K562 (cell line): ENCODE data around the gene TET2.

Source experiments
- BRCA1 ChIP-seq, 2 experiments: fragments of 450-650 bp in 1 of 2; sonication (generic) in 1 of 2; formaldehyde crosslinking in 1 of 2; IDR thresholded peaks; 2 replicates each; pipeline versions ENCODE4 v1.5.0 to v1.6.1; 2017 to 2020; ENCODE audit warnings: mild to moderate bottlenecking in 1 of 2, missing genetic modification reagents in 1 of 2
- CEBPG ChIP-seq, 3 experiments: fragments of 200-800 bp in 1 of 3; sonication (Bioruptor generic) in 1 of 3; sonication (generic) in 1 of 3; formaldehyde crosslinking in 1 of 3; IDR thresholded peaks in 2 of 3; conservative IDR thresholded peaks in 1 of 3; 2 replicates each; pipeline versions ENCODE4 v1.6.1 to v1.8.0; 2016 to 2022; ENCODE audit warnings: missing compliant biosample characterization in 2 of 3, missing genetic modification characterization in 2 of 3, mild to moderate bottlenecking in 1 of 3, missing genetic modification reagents in 1 of 3
- CHD2 ChIP-seq: IDR thresholded peaks from 2 replicates; pipeline ENCODE4 v1.6.1; 2011; ENCODE audit warnings: low read depth, low read length
- EZH2 ChIP-seq: IDR thresholded peaks from 2 replicates; pipeline ENCODE4 v1.6.1; 2012; ENCODE audit warnings: low read depth, mild to moderate bottlenecking, inconsistent platforms, low read length, borderline replicate concordance
- RAD21 ChIP-seq, 2 experiments: fragments of 250-450 bp in 1 of 2; fragments of 450-650 bp in 1 of 2; sonication (Bioruptor Pico) in 1 of 2; formaldehyde crosslinking in 1 of 2; IDR thresholded peaks in 1 of 2; conservative IDR thresholded peaks in 1 of 2; 2 replicates each; pipeline versions ENCODE4 v1.4.0 to v1.8.0; 2020 to 2022; ENCODE audit warnings: mild to moderate bottlenecking in 2 of 2, moderate library complexity in 1 of 2
- TEAD4 ChIP-seq, 2 experiments: sonication (generic) in 1 of 2; formaldehyde crosslinking in 1 of 2; IDR thresholded peaks; 2 replicates each; pipeline versions ENCODE4 v1.6.1 to v1.8.0; 2012 to 2022; ENCODE audit warnings: borderline replicate concordance in 1 of 2, inconsistent platforms in 1 of 2, low read length in 1 of 2, mild to moderate bottlenecking in 1 of 2, missing genetic modification reagents in 1 of 2
- TF ChIP-seq, protein P1 (sequence below): fragments of 250-450 bp; sonication (Bioruptor Pico); IDR thresholded peaks from 2 replicates; pipeline ENCODE4 v1.5.0; 2021
- TF ChIP-seq, protein P2 (sequence below), 2 experiments: fragments of 450-650 bp; formaldehyde crosslinking in 1 of 2; IDR thresholded peaks; 2 replicates each; pipeline versions ENCODE4 v1.4.0 to v1.6.1; 2014 to 2020; ENCODE audit warnings: mild to moderate bottlenecking in 2 of 2, borderline replicate concordance in 1 of 2, low read depth in 1 of 2
- TF ChIP-seq, protein P3 (sequence below), 3 experiments: IDR thresholded peaks in 2 of 3; conservative IDR thresholded peaks in 1 of 3; 2 replicates each; pipeline ENCODE4 v1.5.1; 2011 to 2012; ENCODE audit warnings: low read length in 3 of 3, mild to moderate bottlenecking in 3 of 3, control low read depth in 2 of 3, improper control_type of control experiment in 1 of 3, inconsistent platforms in 1 of 3, low read depth in 1 of 3, mixed read lengths in 1 of 3, moderate library complexity in 1 of 3; ENCODE audit not compliant: insufficient read depth in 2 of 3
- TF ChIP-seq, protein P4 (sequence below): sonication (generic); formaldehyde crosslinking; IDR thresholded peaks from 2 replicates; pipeline ENCODE4 v1.8.0; 2023; ENCODE audit warnings: missing genetic modification reagents, mild to moderate bottlenecking, borderline replicate concordance

DNA sequence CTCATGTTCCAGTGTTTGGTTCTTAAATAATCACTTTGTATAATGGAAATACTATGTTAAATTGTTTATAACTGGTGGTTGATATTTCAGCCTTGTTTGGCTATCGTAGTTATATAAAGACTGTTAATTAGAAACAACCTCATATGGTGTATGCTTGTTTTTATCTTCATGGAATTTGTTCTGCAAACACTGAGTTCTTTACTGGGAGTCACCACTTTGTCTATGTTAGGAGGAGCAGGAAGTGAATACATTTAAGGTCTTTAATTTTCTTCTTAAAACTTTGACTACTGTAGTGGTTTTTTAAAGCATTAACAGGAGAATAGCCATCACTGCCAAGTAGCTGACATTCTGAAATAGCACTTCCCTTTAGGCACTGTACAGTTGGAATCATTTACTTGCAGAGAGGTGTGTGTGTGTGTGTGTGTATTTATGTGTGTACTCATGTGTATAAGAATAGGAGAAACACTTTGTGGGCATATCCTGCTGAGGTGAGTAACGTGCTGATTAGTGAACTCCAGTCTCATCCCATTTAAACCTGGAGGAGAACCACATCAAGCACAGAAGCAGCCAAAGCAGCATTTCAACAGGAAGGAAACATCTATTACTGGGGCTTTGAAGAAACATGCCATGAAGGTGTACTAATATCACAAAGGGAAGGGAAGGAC is 37.8 kb downstream of the TET2 start:
- TF ChIP-seq, protein P1, sequence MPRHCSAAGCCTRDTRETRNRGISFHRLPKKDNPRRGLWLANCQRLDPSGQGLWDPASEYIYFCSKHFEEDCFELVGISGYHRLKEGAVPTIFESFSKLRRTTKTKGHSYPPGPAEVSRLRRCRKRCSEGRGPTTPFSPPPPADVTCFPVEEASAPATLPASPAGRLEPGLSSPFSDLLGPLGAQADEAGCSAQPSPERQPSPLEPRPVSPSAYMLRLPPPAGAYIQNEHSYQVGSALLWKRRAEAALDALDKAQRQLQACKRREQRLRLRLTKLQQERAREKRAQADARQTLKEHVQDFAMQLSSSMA (CRISPR knock-in tag), result no peak
- TF ChIP-seq, protein P2, sequence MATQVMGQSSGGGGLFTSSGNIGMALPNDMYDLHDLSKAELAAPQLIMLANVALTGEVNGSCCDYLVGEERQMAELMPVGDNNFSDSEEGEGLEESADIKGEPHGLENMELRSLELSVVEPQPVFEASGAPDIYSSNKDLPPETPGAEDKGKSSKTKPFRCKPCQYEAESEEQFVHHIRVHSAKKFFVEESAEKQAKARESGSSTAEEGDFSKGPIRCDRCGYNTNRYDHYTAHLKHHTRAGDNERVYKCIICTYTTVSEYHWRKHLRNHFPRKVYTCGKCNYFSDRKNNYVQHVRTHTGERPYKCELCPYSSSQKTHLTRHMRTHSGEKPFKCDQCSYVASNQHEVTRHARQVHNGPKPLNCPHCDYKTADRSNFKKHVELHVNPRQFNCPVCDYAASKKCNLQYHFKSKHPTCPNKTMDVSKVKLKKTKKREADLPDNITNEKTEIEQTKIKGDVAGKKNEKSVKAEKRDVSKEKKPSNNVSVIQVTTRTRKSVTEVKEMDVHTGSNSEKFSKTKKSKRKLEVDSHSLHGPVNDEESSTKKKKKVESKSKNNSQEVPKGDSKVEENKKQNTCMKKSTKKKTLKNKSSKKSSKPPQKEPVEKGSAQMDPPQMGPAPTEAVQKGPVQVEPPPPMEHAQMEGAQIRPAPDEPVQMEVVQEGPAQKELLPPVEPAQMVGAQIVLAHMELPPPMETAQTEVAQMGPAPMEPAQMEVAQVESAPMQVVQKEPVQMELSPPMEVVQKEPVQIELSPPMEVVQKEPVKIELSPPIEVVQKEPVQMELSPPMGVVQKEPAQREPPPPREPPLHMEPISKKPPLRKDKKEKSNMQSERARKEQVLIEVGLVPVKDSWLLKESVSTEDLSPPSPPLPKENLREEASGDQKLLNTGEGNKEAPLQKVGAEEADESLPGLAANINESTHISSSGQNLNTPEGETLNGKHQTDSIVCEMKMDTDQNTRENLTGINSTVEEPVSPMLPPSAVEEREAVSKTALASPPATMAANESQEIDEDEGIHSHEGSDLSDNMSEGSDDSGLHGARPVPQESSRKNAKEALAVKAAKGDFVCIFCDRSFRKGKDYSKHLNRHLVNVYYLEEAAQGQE (IDR thresholded peaks at IDR 0.05; ENCODE audit: borderline replicate concordance), result no peak
- TF ChIP-seq, protein P2 (CRISPR knock-in tag; IDR thresholded peaks at IDR 0.05; ENCODE audit: low read depth), result no peak
- TF ChIP-seq, protein P3, sequence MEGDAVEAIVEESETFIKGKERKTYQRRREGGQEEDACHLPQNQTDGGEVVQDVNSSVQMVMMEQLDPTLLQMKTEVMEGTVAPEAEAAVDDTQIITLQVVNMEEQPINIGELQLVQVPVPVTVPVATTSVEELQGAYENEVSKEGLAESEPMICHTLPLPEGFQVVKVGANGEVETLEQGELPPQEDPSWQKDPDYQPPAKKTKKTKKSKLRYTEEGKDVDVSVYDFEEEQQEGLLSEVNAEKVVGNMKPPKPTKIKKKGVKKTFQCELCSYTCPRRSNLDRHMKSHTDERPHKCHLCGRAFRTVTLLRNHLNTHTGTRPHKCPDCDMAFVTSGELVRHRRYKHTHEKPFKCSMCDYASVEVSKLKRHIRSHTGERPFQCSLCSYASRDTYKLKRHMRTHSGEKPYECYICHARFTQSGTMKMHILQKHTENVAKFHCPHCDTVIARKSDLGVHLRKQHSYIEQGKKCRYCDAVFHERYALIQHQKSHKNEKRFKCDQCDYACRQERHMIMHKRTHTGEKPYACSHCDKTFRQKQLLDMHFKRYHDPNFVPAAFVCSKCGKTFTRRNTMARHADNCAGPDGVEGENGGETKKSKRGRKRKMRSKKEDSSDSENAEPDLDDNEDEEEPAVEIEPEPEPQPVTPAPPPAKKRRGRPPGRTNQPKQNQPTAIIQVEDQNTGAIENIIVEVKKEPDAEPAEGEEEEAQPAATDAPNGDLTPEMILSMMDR (IDR thresholded peaks at IDR 0.05 in 2 of 3, conservative IDR thresholded peaks at IDR 0.05 in 1 of 3; ENCODE audit: insufficient read depth in 2 of 3, low read depth in 1 of 3, low read length in 3 of 3), result no peak
- TF ChIP-seq CHD2 (no peak), RAD21 (CRISPR knock-in tag; conservative IDR thresholded peaks at IDR 0.05 in 1 of 2, IDR thresholded peaks at IDR 0.05 in 1 of 2) (no peak), BRCA1 (IDR thresholded peaks at IDR 0.05) (no peak), BRCA1 (CRISPR knock-in tag; IDR thresholded peaks at IDR 0.05) (no peak), CEBPG (CRISPR knock-in tag; IDR thresholded peaks at IDR 0.05) (no peak), CEBPG (tag; conservative IDR thresholded peaks at IDR 0.05 in 1 of 2, IDR thresholded peaks at IDR 0.05 in 1 of 2) (no peak), TEAD4 (IDR thresholded peaks at IDR 0.05; ENCODE audit: low read length) (no peak), TEAD4 (CRISPR knock-in tag; IDR thresholded peaks at IDR 0.05; ENCODE audit: borderline replicate concordance) (no peak), EZH2 (no peak)
- TF ChIP-seq, protein P4, sequence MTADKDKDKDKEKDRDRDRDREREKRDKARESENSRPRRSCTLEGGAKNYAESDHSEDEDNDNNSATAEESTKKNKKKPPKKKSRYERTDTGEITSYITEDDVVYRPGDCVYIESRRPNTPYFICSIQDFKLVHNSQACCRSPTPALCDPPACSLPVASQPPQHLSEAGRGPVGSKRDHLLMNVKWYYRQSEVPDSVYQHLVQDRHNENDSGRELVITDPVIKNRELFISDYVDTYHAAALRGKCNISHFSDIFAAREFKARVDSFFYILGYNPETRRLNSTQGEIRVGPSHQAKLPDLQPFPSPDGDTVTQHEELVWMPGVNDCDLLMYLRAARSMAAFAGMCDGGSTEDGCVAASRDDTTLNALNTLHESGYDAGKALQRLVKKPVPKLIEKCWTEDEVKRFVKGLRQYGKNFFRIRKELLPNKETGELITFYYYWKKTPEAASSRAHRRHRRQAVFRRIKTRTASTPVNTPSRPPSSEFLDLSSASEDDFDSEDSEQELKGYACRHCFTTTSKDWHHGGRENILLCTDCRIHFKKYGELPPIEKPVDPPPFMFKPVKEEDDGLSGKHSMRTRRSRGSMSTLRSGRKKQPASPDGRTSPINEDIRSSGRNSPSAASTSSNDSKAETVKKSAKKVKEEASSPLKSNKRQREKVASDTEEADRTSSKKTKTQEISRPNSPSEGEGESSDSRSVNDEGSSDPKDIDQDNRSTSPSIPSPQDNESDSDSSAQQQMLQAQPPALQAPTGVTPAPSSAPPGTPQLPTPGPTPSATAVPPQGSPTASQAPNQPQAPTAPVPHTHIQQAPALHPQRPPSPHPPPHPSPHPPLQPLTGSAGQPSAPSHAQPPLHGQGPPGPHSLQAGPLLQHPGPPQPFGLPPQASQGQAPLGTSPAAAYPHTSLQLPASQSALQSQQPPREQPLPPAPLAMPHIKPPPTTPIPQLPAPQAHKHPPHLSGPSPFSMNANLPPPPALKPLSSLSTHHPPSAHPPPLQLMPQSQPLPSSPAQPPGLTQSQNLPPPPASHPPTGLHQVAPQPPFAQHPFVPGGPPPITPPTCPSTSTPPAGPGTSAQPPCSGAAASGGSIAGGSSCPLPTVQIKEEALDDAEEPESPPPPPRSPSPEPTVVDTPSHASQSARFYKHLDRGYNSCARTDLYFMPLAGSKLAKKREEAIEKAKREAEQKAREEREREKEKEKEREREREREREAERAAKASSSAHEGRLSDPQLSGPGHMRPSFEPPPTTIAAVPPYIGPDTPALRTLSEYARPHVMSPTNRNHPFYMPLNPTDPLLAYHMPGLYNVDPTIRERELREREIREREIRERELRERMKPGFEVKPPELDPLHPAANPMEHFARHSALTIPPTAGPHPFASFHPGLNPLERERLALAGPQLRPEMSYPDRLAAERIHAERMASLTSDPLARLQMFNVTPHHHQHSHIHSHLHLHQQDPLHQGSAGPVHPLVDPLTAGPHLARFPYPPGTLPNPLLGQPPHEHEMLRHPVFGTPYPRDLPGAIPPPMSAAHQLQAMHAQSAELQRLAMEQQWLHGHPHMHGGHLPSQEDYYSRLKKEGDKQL (CRISPR knock-in tag), result no peak
